ENCODE measurements around the gene IMMP2L.

- TF ChIP-seq CTCF (IDR thresholded peaks at IDR 0.05; ENCODE audit: extremely low read depth in 1 of 2, insufficient read depth in 1 of 2, low read depth in 1 of 2, low read length in 2 of 2), result no peak
- TF ChIP-seq EZH2 (IDR thresholded peaks at IDR 0.05; ENCODE audit: borderline replicate concordance, low read depth, low read length, severe bottlenecking), result no peak
- no peak for TF ChIP-seq POLR2A (IDR thresholded peaks at IDR 0.05; ENCODE audit: low read depth, low read length)
- TF ChIP-seq POLR2AphosphoS5 (IDR thresholded peaks at IDR 0.05; ENCODE audit: insufficient read depth, low read depth, low read length), result no peak
Measured at GRCh38 chr7:110626414-110626813, 935.9 kb downstream of the IMMP2L start.
